HEK293T (cell line): ENCODE results near the gene STIM1.

Experiments
- CTCF ChIA-PET: fragments of 350-600 bp; formaldehyde crosslinking; extraction: SDS; loops from one replicate; lab custom pipeline; 2021; ENCODE audit warnings: antibody characterized with exemption, inconsistent platforms; lab: Yijun Ruan, JAX
- POLR2A ChIA-PET: fragments of 350-600 bp; formaldehyde crosslinking; extraction: SDS; loops from one replicate; lab custom pipeline; 2020; ENCODE audit warnings: antibody characterized with exemption, inconsistent platforms; lab: Yijun Ruan, JAX
- DNase-seq: peaks from one replicate; pipeline ENCODE4 v3.0.0; 2012; ENCODE audit warnings: mixed read lengths; ENCODE audit errors: extremely low spot score
- ARNT ChIP-seq: fragments of 450-650 bp; IDR thresholded peaks from 2 replicates; pipeline ENCODE4 v1.6.1; 2017; ENCODE audit warnings: mild to moderate bottlenecking
- BHLHE40 ChIP-seq: fragments of 450-650 bp; IDR thresholded peaks from 2 replicates; pipeline ENCODE4 v1.6.1; 2016; ENCODE audit warnings: mild to moderate bottlenecking, moderate library complexity, borderline replicate concordance
- CTBP1 ChIP-seq: fragments of 450-650 bp; IDR thresholded peaks from 2 replicates; pipeline ENCODE4 v1.6.1; 2016; ENCODE audit warnings: borderline replicate concordance
- ELF4 ChIP-seq: fragments of 450-650 bp; IDR thresholded peaks from 2 replicates; pipeline ENCODE4 v1.6.1; 2017; ENCODE audit warnings: antibody characterized with exemption
- FOXA1 ChIP-seq: fragments of 450-650 bp; IDR thresholded peaks from 2 replicates; pipeline ENCODE4 v1.6.1; 2016; ENCODE audit warnings: mild to moderate bottlenecking
- FOXK2 ChIP-seq: fragments of 450-650 bp; IDR thresholded peaks from 2 replicates; pipeline ENCODE4 v1.6.1; 2016; ENCODE audit warnings: mild to moderate bottlenecking
- FOXM1 ChIP-seq: fragments of 450-650 bp; IDR thresholded peaks from 2 replicates; pipeline ENCODE4 v1.6.1; 2017; ENCODE audit warnings: mild to moderate bottlenecking, borderline replicate concordance
- HDGF ChIP-seq: fragments of 450-650 bp; IDR thresholded peaks from 2 replicates; pipeline ENCODE4 v1.6.1; 2017; ENCODE audit warnings: antibody characterized with exemption, borderline replicate concordance
- L3MBTL2 ChIP-seq: fragments of 450-650 bp; conservative IDR thresholded peaks from 2 replicates; pipeline ENCODE4 v1.6.1; 2016; ENCODE audit warnings: mild to moderate bottlenecking
- LEF1 ChIP-seq: fragments of 450-650 bp; IDR thresholded peaks from 2 replicates; pipeline ENCODE4 v1.6.1; 2017; ENCODE audit warnings: mild to moderate bottlenecking, borderline replicate concordance
- NFRKB ChIP-seq: fragments of 450-650 bp; IDR thresholded peaks from 2 replicates; pipeline ENCODE4 v1.6.1; 2016; ENCODE audit warnings: mild to moderate bottlenecking, moderate library complexity
- PKNOX1 ChIP-seq: fragments of 450-650 bp; IDR thresholded peaks from 2 replicates; pipeline ENCODE4 v1.6.1; 2016
- SP1 ChIP-seq: fragments of 450-650 bp; IDR thresholded peaks from 2 replicates; pipeline ENCODE4 v1.6.1; 2017
- SUZ12 ChIP-seq: fragments of 450-650 bp; IDR thresholded peaks from 2 replicates; pipeline ENCODE4 v1.6.1; 2016; ENCODE audit warnings: mild to moderate bottlenecking
- TARDBP ChIP-seq: fragments of 450-650 bp; IDR thresholded peaks from 2 replicates; pipeline ENCODE4 v1.6.1; 2016
- ZNF384 ChIP-seq: fragments of 450-650 bp; IDR thresholded peaks from 2 replicates; pipeline ENCODE4 v1.6.1; 2016

STIM1 gene

GRCh38 chr11:3836903-3837302 is 18.6 kb upstream of the STIM1 start:
- ChIA-PET CTCF (interaction anchor here (0.8 kb wide), 1 partner anchor 12 kb away, joined by 4 read pairs; no protein-coding TSS in a partner anchor), POLR2A (interaction anchor here (0.8 kb wide), 1 partner anchor 17 kb away, joined by 4 read pairs; no protein-coding TSS in a partner anchor)
- DNase-seq, result no peak
- TF ChIP-seq CTBP1 (no peak), FOXM1 (no peak), BHLHE40 (no peak), L3MBTL2 (no peak), FOXK2 (no peak), ZNF384 (no peak), TARDBP (no peak), SUZ12 (no peak), HDGF (no peak), SP1 (no peak), PKNOX1 (no peak), ELF4 (no peak), ARNT (no peak), FOXA1 (no peak), LEF1 (no peak), NFRKB (no peak)

GRCh38 chr11:3837793-3838192 is 17.7 kb upstream of the STIM1 start:
- CTCF ChIA-PET, result interaction anchor here (0.9 to 1.1 kb wide), 3 partner anchors 12 to 29 kb away, joined by 3 to 5 read pairs (median 5); no protein-coding TSS in a partner anchor
- DNase-seq, result no peak
- TF ChIP-seq BHLHE40 (no peak), FOXA1 (no peak), SUZ12 (no peak), L3MBTL2 (no peak), LEF1 (no peak), SP1 (no peak), ARNT (no peak), CTBP1 (no peak)
- POLR2A ChIA-PET, result interaction anchor here (1.8 kb wide), 1 partner anchor 18 kb away, joined by 5 read pairs; the partner anchor contains the start of gene STIM1

- ChIA-PET CTCF (interaction anchor here (0.9 to 1.1 kb wide), 3 partner anchors 11 to 29 kb away, joined by 3 to 5 read pairs (median 5); no protein-coding TSS in a partner anchor), POLR2A (interaction anchor here (0.7 to 1.8 kb wide), 2 partner anchors 17 to 30 kb away, joined by 3 to 5 read pairs; partner anchors contain the start of gene STIM1)
These were observed 17.0 kb upstream of the STIM1 start for GRCh38 chr11:3838504-3838903.

GRCh38 chr11:3840004-3840869 is 15.2 kb upstream of the STIM1 start:
- TF ChIP-seq TARDBP (no peak), ELF4 (no peak), ZNF384 (no peak), L3MBTL2 (no peak), CTBP1 (no peak), ARNT (no peak), FOXA1 (no peak), SP1 (no peak), NFRKB (no peak), PKNOX1 (no peak), LEF1 (no peak), SUZ12 (no peak)
- ChIA-PET CTCF (interaction anchor here (0.9 to 4.7 kb wide), 5 partner anchors 15 to 233 kb away, joined by 3 to 31 read pairs (median 4); partner anchors contain the start of gene STIM1), POLR2A (interaction anchor here (1.0 to 2.3 kb wide), 9 partner anchors 9 to 232 kb away, joined by 3 to 25 read pairs (median 4); partner anchors contain the start of genes PGAP2 and STIM1)
- no peak for DNase-seq

More at GRCh38 chr11:3838504-3838903, 17.0 kb upstream of the STIM1 start:
- TF ChIP-seq HDGF, result no peak
- DNase-seq, result no peak

- TF ChIP-seq HDGF, result no peak
- TF ChIP-seq FOXM1, result no peak
- no peak for TF ChIP-seq CTBP1
- TF ChIP-seq SP1, result no peak
- no peak for TF ChIP-seq BHLHE40
- CTCF ChIA-PET, result interaction anchor here (0.9 to 4.7 kb wide), 12 partner anchors 9 to 232 kb away, joined by 3 to 31 read pairs (median 4); partner anchors contain the start of gene STIM1
- POLR2A ChIA-PET, result interaction anchor here (0.7 to 2.3 kb wide), 14 partner anchors 8 to 254 kb away, joined by 3 to 25 read pairs (median 3); partner anchors contain the start of genes PGAP2 and STIM1
- peak; percentile 81 for DNase-seq
These were observed 14.5 kb upstream of the STIM1 start, which contains the start of gene RHOG for GRCh38 chr11:3840870-3841425. Gene RHOG (minus strand): TSS chr11:3840959. CDS start chr11:3828138, 12,821 bp downstream.
